GM23338 (cell line): ENCODE data around the gene RAI14.

Experiments
- EZH2phosphoT487 ChIP-seq: fragments of 200-600 bp; sonication (generic); IDR thresholded peaks from one replicate; pipeline ENCODE4 v1.8.1; 2018; ENCODE audit warnings: antibody characterized with exemption; ENCODE audit not compliant: unreplicated experiment
- JUNB ChIP-seq: IDR thresholded peaks from one replicate; pipeline ENCODE4 v1.6.1; 2016; ENCODE audit warnings: antibody characterized with exemption; ENCODE audit not compliant: unreplicated experiment
- NANOG ChIP-seq: IDR thresholded peaks from 2 replicates; pipeline ENCODE4 v1.6.1; 2016; ENCODE audit warnings: antibody characterized with exemption, borderline replicate concordance
- POLR2AphosphoS5 ChIP-seq: IDR thresholded peaks from 2 replicates; pipeline ENCODE4 v1.6.1; 2016; ENCODE audit warnings: antibody characterized with exemption, low read depth
- TF ChIP-seq, protein P1 (sequence below), 2 experiments: fragments of 200-600 bp in 1 of 2; sonication (generic) in 1 of 2; conservative IDR thresholded peaks; 2 replicates each; pipeline versions ENCODE4 v1.5.1 to v1.6.1; 2016 to 2017; ENCODE audit warnings: antibody characterized with exemption in 2 of 2, low read depth in 2 of 2, mild to moderate bottlenecking in 2 of 2, moderate library complexity in 1 of 2
- TF ChIP-seq, protein P2 (sequence below): IDR thresholded peaks from one replicate; pipeline ENCODE4 v1.6.1; 2018; ENCODE audit warnings: antibody characterized with exemption; ENCODE audit not compliant: unreplicated experiment
- TF ChIP-seq, protein P3 (sequence below): fragments of 250-450 bp; sonication (Bioruptor Pico); IDR thresholded peaks from 2 replicates; pipeline ENCODE4 v1.5.0; 2020; ENCODE audit warnings: mild to moderate bottlenecking, moderate library complexity
- TF ChIP-seq, protein P4 (sequence below): IDR thresholded peaks from 2 replicates; pipeline ENCODE4 v1.6.1; 2016; ENCODE audit warnings: antibody characterized with exemption

DNA sequence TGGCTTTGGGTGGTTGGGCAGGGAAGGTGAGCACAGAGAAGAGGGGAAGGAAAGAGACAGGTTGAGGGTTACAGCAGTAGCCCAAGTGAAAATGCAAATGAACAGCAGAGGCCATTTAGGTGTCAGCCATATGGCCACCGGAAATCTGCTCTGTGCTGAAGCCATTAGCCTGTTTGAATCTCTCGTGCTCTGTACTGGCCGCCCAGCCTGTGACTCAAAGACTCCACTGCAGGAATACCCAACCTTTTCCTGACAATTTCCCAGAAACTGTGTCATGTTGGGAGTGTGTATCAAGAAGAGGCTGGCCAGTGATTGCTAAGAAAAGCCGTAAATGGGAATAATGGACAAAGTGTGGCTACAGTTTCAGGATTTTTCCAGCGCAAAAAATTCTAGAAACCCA is 35.9 kb upstream of the RAI14 start:
- TF ChIP-seq EZH2phosphoT487 (no peak), NANOG (no peak), POLR2AphosphoS5 (no peak), JUNB (no peak)
- TF ChIP-seq, protein P1, sequence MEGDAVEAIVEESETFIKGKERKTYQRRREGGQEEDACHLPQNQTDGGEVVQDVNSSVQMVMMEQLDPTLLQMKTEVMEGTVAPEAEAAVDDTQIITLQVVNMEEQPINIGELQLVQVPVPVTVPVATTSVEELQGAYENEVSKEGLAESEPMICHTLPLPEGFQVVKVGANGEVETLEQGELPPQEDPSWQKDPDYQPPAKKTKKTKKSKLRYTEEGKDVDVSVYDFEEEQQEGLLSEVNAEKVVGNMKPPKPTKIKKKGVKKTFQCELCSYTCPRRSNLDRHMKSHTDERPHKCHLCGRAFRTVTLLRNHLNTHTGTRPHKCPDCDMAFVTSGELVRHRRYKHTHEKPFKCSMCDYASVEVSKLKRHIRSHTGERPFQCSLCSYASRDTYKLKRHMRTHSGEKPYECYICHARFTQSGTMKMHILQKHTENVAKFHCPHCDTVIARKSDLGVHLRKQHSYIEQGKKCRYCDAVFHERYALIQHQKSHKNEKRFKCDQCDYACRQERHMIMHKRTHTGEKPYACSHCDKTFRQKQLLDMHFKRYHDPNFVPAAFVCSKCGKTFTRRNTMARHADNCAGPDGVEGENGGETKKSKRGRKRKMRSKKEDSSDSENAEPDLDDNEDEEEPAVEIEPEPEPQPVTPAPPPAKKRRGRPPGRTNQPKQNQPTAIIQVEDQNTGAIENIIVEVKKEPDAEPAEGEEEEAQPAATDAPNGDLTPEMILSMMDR (conservative IDR thresholded peaks at IDR 0.05; ENCODE audit: low read depth in 2 of 2) = no peak
- TF ChIP-seq, protein P2, sequence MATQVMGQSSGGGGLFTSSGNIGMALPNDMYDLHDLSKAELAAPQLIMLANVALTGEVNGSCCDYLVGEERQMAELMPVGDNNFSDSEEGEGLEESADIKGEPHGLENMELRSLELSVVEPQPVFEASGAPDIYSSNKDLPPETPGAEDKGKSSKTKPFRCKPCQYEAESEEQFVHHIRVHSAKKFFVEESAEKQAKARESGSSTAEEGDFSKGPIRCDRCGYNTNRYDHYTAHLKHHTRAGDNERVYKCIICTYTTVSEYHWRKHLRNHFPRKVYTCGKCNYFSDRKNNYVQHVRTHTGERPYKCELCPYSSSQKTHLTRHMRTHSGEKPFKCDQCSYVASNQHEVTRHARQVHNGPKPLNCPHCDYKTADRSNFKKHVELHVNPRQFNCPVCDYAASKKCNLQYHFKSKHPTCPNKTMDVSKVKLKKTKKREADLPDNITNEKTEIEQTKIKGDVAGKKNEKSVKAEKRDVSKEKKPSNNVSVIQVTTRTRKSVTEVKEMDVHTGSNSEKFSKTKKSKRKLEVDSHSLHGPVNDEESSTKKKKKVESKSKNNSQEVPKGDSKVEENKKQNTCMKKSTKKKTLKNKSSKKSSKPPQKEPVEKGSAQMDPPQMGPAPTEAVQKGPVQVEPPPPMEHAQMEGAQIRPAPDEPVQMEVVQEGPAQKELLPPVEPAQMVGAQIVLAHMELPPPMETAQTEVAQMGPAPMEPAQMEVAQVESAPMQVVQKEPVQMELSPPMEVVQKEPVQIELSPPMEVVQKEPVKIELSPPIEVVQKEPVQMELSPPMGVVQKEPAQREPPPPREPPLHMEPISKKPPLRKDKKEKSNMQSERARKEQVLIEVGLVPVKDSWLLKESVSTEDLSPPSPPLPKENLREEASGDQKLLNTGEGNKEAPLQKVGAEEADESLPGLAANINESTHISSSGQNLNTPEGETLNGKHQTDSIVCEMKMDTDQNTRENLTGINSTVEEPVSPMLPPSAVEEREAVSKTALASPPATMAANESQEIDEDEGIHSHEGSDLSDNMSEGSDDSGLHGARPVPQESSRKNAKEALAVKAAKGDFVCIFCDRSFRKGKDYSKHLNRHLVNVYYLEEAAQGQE = no peak
- TF ChIP-seq, protein P3, sequence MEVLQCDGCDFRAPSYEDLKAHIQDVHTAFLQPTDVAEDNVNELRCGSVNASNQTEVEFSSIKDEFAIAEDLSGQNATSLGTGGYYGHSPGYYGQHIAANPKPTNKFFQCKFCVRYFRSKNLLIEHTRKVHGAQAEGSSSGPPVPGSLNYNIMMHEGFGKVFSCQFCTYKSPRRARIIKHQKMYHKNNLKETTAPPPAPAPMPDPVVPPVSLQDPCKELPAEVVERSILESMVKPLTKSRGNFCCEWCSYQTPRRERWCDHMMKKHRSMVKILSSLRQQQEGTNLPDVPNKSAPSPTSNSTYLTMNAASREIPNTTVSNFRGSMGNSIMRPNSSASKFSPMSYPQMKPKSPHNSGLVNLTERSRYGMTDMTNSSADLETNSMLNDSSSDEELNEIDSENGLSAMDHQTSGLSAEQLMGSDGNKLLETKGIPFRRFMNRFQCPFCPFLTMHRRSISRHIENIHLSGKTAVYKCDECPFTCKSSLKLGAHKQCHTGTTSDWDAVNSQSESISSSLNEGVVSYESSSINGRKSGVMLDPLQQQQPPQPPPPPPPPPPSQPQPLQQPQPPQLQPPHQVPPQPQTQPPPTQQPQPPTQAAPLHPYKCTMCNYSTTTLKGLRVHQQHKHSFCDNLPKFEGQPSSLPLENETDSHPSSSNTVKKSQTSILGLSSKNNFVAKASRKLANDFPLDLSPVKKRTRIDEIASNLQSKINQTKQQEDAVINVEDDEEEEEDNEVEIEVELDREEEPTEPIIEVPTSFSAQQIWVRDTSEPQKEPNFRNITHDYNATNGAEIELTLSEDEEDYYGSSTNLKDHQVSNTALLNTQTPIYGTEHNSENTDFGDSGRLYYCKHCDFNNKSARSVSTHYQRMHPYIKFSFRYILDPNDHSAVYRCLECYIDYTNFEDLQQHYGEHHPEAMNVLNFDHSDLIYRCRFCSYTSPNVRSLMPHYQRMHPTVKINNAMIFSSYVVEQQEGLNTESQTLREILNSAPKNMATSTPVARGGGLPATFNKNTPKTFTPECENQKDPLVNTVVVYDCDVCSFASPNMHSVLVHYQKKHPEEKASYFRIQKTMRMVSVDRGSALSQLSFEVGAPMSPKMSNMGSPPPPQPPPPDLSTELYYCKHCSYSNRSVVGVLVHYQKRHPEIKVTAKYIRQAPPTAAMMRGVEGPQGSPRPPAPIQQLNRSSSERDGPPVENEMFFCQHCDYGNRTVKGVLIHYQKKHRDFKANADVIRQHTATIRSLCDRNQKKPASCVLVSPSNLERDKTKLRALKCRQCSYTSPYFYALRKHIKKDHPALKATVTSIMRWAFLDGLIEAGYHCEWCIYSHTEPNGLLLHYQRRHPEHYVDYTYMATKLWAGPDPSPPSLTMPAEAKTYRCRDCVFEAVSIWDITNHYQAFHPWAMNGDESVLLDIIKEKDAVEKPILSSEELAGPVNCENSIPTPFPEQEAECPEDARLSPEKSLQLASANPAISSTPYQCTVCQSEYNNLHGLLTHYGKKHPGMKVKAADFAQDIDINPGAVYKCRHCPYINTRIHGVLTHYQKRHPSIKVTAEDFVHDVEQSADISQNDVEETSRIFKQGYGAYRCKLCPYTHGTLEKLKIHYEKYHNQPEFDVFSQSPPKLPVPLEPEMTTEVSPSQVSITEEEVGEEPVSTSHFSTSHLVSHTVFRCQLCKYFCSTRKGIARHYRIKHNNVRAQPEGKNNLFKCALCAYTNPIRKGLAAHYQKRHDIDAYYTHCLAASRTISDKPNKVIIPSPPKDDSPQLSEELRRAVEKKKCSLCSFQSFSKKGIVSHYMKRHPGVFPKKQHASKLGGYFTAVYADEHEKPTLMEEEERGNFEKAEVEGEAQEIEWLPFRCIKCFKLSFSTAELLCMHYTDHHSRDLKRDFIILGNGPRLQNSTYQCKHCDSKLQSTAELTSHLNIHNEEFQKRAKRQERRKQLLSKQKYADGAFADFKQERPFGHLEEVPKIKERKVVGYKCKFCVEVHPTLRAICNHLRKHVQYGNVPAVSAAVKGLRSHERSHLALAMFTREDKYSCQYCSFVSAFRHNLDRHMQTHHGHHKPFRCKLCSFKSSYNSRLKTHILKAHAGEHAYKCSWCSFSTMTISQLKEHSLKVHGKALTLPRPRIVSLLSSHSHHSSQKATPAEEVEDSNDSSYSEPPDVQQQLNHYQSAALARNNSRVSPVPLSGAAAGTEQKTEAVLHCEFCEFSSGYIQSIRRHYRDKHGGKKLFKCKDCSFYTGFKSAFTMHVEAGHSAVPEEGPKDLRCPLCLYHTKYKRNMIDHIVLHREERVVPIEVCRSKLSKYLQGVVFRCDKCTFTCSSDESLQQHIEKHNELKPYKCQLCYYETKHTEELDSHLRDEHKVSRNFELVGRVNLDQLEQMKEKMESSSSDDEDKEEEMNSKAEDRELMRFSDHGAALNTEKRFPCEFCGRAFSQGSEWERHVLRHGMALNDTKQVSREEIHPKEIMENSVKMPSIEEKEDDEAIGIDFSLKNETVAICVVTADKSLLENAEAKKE = no peak
- TF ChIP-seq, protein P4, sequence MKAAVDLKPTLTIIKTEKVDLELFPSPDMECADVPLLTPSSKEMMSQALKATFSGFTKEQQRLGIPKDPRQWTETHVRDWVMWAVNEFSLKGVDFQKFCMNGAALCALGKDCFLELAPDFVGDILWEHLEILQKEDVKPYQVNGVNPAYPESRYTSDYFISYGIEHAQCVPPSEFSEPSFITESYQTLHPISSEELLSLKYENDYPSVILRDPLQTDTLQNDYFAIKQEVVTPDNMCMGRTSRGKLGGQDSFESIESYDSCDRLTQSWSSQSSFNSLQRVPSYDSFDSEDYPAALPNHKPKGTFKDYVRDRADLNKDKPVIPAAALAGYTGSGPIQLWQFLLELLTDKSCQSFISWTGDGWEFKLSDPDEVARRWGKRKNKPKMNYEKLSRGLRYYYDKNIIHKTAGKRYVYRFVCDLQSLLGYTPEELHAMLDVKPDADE = no peak
